HG03280 (cell line): ENCODE data around the gene TSPAN33.
"Not testable (repeated sequence)": the region's sequence is repeated elsewhere in the genome, so short reads cannot be mapped to it uniquely, and the experiment has no call there.

ENCODE experiments used
- ATAC-seq: cut with Tn5 transposase; IDR thresholded peaks from one replicate; pipeline ENCODE4 v1.9.1; 2021; ENCODE audit warnings: mild to moderate bottlenecking, moderate library complexity; ENCODE audit not compliant: unreplicated experiment

The TSPAN33 gene

GRCh38 chr7:129144095-129144833, at the start of gene TSPAN33:
Gene TSPAN33, plus strand, starts transcription at chr7:129144707. Its CDS starts 274 bp downstream, at chr7:129144981.
- ATAC-seq, result peak; percentile 82

GRCh38 chr7:129095258-129095657, 49.2 kb upstream of the TSPAN33 start:
- ATAC-seq, result peak; percentile 56

- no peak for ATAC-seq
Measured at GRCh38 chr7:129098409-129099084, 46.0 kb upstream of the TSPAN33 start.

GRCh38 chr7:129100827-129101166, 43.7 kb upstream of the TSPAN33 start:
- ATAC-seq, result no peak

GRCh38 chr7:129101746-129102145, 42.8 kb upstream of the TSPAN33 start:
- no peak for ATAC-seq

- no peak for ATAC-seq
Measured at GRCh38 chr7:129103561-129104324, 40.8 kb upstream of the TSPAN33 start.

- no peak for ATAC-seq
Measured at GRCh38 chr7:129108581-129108980, 35.9 kb upstream of the TSPAN33 start.

GRCh38 chr7:129110258-129110981, 34.1 kb upstream of the TSPAN33 start:
- ATAC-seq, result no peak

GRCh38 chr7:129110982-129111376, 33.5 kb upstream of the TSPAN33 start:
- ATAC-seq, result no peak

- no peak for ATAC-seq
Measured at GRCh38 chr7:129115676-129116075, 28.8 kb upstream of the TSPAN33 start.

- ATAC-seq, result no peak
Measured at GRCh38 chr7:129118182-129118581, 26.3 kb upstream of the TSPAN33 start.

GRCh38 chr7:129118976-129119375, 25.5 kb upstream of the TSPAN33 start:
- no peak for ATAC-seq

- not testable (repeated sequence) for ATAC-seq
Measured at GRCh38 chr7:129121501-129122077, 22.9 kb upstream of the TSPAN33 start.

- peak; percentile 40 for ATAC-seq
Measured at GRCh38 chr7:129122078-129122750, 22.3 kb upstream of the TSPAN33 start.

GRCh38 chr7:129122751-129123509, 21.6 kb upstream of the TSPAN33 start:
- peak; percentile 74 for ATAC-seq

- peak; percentile 28 for ATAC-seq
Measured at GRCh38 chr7:129123510-129123857, 21.0 kb upstream of the TSPAN33 start.

GRCh38 chr7:129126314-129126713, 18.2 kb upstream of the TSPAN33 start:
- ATAC-seq, result no peak

GRCh38 chr7:129127154-129127553, 17.4 kb upstream of the TSPAN33 start:
- no peak for ATAC-seq

- no peak for ATAC-seq
Measured at GRCh38 chr7:129127601-129128000, 16.9 kb upstream of the TSPAN33 start.
